GM12878 (cell line): ENCODE measurements around the gene HAUS7. TPM values are rescaled to one million over a fixed set of nuclear protein-coding genes. Genes with fewer than 3 reads are reported as not detected.

Experiments used
- ATAC-seq: fragments of 200-7000 bp; cut with Tn5 transposase; 3 replicates; pipeline ENCODE4 v1.9.1; 2020; ENCODE audit warnings: mild to moderate bottlenecking, moderate library complexity
- BruUV-seq: library from RNA; stranded (reverse); fragments of 400-500 nt; replicated peaks from 2 replicates; lab custom pipeline; 2021; lab: Mats Ljungman, UMichigan
- CTCF ChIA-PET: fragments of 300-600 bp; sonication (Branson Sonifier 250); formaldehyde crosslinking; extraction: SDS; loops from one replicate; lab custom pipeline; 2021; ENCODE audit warnings: inconsistent platforms; lab: Yijun Ruan, JAX
- POLR2A ChIA-PET: fragments of 350-600 bp; formaldehyde crosslinking; extraction: SDS; loops from one replicate; lab custom pipeline; 2021; ENCODE audit warnings: inconsistent platforms; lab: Charles Lee
- RAD21 ChIA-PET: fragments of 300-600 bp; sonication (Branson Sonifier 250); formaldehyde crosslinking; loops from one replicate; lab custom pipeline; 2023; ENCODE audit warnings: antibody characterized with exemption; ENCODE audit not compliant: unreplicated experiment; lab: Charles Lee
- SMC1A ChIA-PET: fragments of 300-600 bp; sonication (Branson Sonifier 250); formaldehyde crosslinking; loops from one replicate; lab custom pipeline; 2023; ENCODE audit not compliant: unreplicated experiment, uncharacterized antibody; lab: Charles Lee
- DNase-seq: peaks from one replicate; pipeline ENCODE4 v3.0.0-alpha.2; 2011; ENCODE audit warnings: low read depth, low spot score
- FAIRE-seq: peaks from 3 replicates; lab custom pipeline; 2011; peaks lifted over from hg19 to GRCh38; lab: Jason Lieb, UNC
- H2AFZ ChIP-seq: 2 replicates; pipeline ENCODE4 v1.6.0; 2011; ENCODE audit warnings: low read depth, low read length, control low read depth; ENCODE audit not compliant: control insufficient read depth
- H3K27ac ChIP-seq: 2 replicates; pipeline ENCODE4 v1.5.1; 2011; ENCODE audit warnings: control low read depth; ENCODE audit not compliant: control insufficient read depth, insufficient read depth
- H3K27me3 ChIP-seq, 2 experiments: replicated peaks in 1 of 2; 2 replicates each; pipeline versions ENCODE4 v1.6.0 to v1.6.1; 2011; ENCODE audit warnings: low read length in 1 of 2; ENCODE audit not compliant: control insufficient read depth in 2 of 2, insufficient read depth in 2 of 2
- H3K36me3 ChIP-seq, 2 experiments: 2 replicates each; pipeline ENCODE4 v1.5.1; 2011; ENCODE audit warnings: low read length in 1 of 2; ENCODE audit not compliant: control insufficient read depth in 2 of 2, insufficient read depth in 2 of 2
- H3K4me1 ChIP-seq: 2 replicates; pipeline ENCODE4 v1.6.1; 2011; ENCODE audit warnings: mild to moderate bottlenecking, low read length, moderate library complexity, mixed read lengths; ENCODE audit not compliant: control insufficient read depth, insufficient read depth
- H3K4me2 ChIP-seq: 2 replicates; pipeline ENCODE4 v1.6.0; 2011; ENCODE audit warnings: control low read depth; ENCODE audit not compliant: control insufficient read depth, insufficient read depth
- H3K4me3 ChIP-seq: fragments of 200-600 bp; sonication (generic); 2 replicates; pipeline ENCODE4 v1.5.1; 2016
- H3K79me2 ChIP-seq: 2 replicates; pipeline ENCODE4 v1.6.0; 2011; ENCODE audit warnings: low read length; ENCODE audit not compliant: control insufficient read depth, insufficient read depth
- H3K9ac ChIP-seq: 2 replicates; pipeline ENCODE4 v1.8.0; 2011; ENCODE audit warnings: low read length, control low read depth, mixed read lengths; ENCODE audit not compliant: control insufficient read depth, insufficient read depth
- H3K9me3 ChIP-seq: replicated peaks from 3 replicates; pipeline ENCODE4 v1.5.1; 2011; ENCODE audit warnings: mild to moderate bottlenecking, low read length; ENCODE audit not compliant: control insufficient read depth, insufficient read depth
- H4K20me1 ChIP-seq: 2 replicates; pipeline ENCODE4 v1.6.0; 2011; ENCODE audit not compliant: control insufficient read depth, insufficient read depth
- CBX5 ChIP-seq: sonication (generic); IDR thresholded peaks from 2 replicates; pipeline ENCODE4 v1.6.1; 2016; ENCODE audit warnings: low read depth, moderate library complexity, mild to moderate bottlenecking, inconsistent platforms
- CEBPB ChIP-seq, 2 experiments: fragments of 150-350 bp in 1 of 2; IDR thresholded peaks; 2 replicates each; pipeline ENCODE4 v1.6.1; 2012 to 2014; ENCODE audit warnings: low read depth in 2 of 2, low read length in 2 of 2, borderline replicate concordance in 1 of 2, inconsistent platforms in 1 of 2
- EED ChIP-seq: sonication (generic); IDR thresholded peaks from 2 replicates; pipeline ENCODE4 v1.6.1; 2016; ENCODE audit warnings: antibody characterized with exemption, low read depth
- HDAC6 ChIP-seq: fragments of 200-600 bp; sonication (generic); IDR thresholded peaks from one replicate; pipeline ENCODE4 v1.8.0; 2017; ENCODE audit warnings: antibody characterized with exemption; ENCODE audit not compliant: unreplicated experiment
- KDM1A ChIP-seq: fragments of 200-600 bp; sonication (generic); IDR thresholded peaks from 2 replicates; pipeline ENCODE4 v1.6.1; 2016; ENCODE audit warnings: borderline replicate concordance
- LARP7 ChIP-seq: fragments of 450-650 bp; IDR thresholded peaks from 2 replicates; pipeline ENCODE4 v1.6.1; 2017; ENCODE audit warnings: mild to moderate bottlenecking
- NR2C1 ChIP-seq: fragments of 450-650 bp; IDR thresholded peaks from 2 replicates; pipeline ENCODE4 v1.6.1; 2017; ENCODE audit warnings: antibody characterized with exemption, mild to moderate bottlenecking, moderate library complexity
- NR2C2 ChIP-seq: IDR thresholded peaks from 2 replicates; pipeline ENCODE4 v1.6.1; 2011; ENCODE audit warnings: borderline replicate concordance, low read depth; ENCODE audit not compliant: control insufficient read depth, insufficient read length
- NRF1 ChIP-seq: conservative IDR thresholded peaks from 2 replicates; pipeline ENCODE4 v1.6.1; 2011; ENCODE audit warnings: mild to moderate bottlenecking, low read depth, low read length, improper control_type of control experiment
- POU2F2 ChIP-seq: IDR thresholded peaks from 3 replicates; pipeline ENCODE4 v1.6.1; 2011; ENCODE audit warnings: low read depth, mild to moderate bottlenecking, low read length, borderline replicate concordance
- ZNF217 ChIP-seq: fragments of 450-650 bp; IDR thresholded peaks from 2 replicates; pipeline ENCODE4 v1.6.1; 2017; ENCODE audit warnings: antibody characterized with exemption, mild to moderate bottlenecking
- WGBS: methylation state at CpG from one replicate; pipeline ENCODE4 v1.1.6; 2016; ENCODE audit warnings: low lambda C conversion rate; ENCODE audit not compliant: insufficient replicate concordance, insufficient coverage; ENCODE audit errors: missing lambda C conversion rate; 5-methylcytosine and 5-hydroxymethylcytosine counted together
- in situ Hi-C: fragments of 300-500 bp; cut with MboI; formaldehyde crosslinking; loops from 9 replicates; pipeline ENCODE4 v1.14.3; 2018; ENCODE audit warnings: mixed read lengths
- intact Hi-C: fragments of 100-400 bp; cut with micrococcal nuclease; formaldehyde crosslinking; loops from one replicate; pipeline ENCODE4 v1.14.2; 2022; ENCODE audit not compliant: unreplicated experiment
- polyA plus RNA-seq, 11 experiments: library from polyadenylated mRNA; depleted of rRNA in 4 of 11; unstranded in 6 of 11; stranded (reverse) in 5 of 11; fragments of >200 nt; fragmentation: Nextera tagmentation in 4 of 11; fragmentation: Illumina TruSeq in 1 of 11; extraction: Ambion mirVana in 4 of 11; extraction: Trizol in 1 of 11; gene quantifications; 1 replicate in 1 of 11; 2 replicates in 10 of 11; pipeline versions ENCODE4 v1.2.1 to v1.2.3, GENCODE V29; 2011 to 2016; ENCODE audit warnings: inconsistent platforms in 2 of 11, missing spikeins in 2 of 11, low read depth in 1 of 11
- total RNA-seq, 4 experiments: library from RNA; depleted of rRNA in 3 of 4; stranded (reverse); fragments of >200 nt in 3 of 4; fragmentation: Illumina TruSeq in 1 of 4; extraction: Trizol in 1 of 4; gene quantifications; 2 replicates each; pipeline versions ENCODE4 v1.2.1 to v1.2.3, GENCODE V29; 2013 to 2021
- TF ChIP-seq, protein P1 (sequence below): IDR thresholded peaks from 2 replicates; pipeline ENCODE4 v1.6.1; 2011; ENCODE audit warnings: mild to moderate bottlenecking, low read depth, low read length, moderate library complexity; ENCODE audit not compliant: insufficient replicate concordance
- TF ChIP-seq, protein P2 (sequence below): fragments of 450-650 bp; IDR thresholded peaks from 2 replicates; pipeline ENCODE4 v1.6.1; 2017; ENCODE audit warnings: antibody characterized with exemption, mild to moderate bottlenecking, moderate library complexity

HAUS7 gene
- total and polyA plus RNA-seq, 10 of the 15 experiments (the other 5 are each of a cell fraction or from before 2014, with no cell fraction given), result 6.7 to 63.3 (median 24.1) TPM

DNA sequence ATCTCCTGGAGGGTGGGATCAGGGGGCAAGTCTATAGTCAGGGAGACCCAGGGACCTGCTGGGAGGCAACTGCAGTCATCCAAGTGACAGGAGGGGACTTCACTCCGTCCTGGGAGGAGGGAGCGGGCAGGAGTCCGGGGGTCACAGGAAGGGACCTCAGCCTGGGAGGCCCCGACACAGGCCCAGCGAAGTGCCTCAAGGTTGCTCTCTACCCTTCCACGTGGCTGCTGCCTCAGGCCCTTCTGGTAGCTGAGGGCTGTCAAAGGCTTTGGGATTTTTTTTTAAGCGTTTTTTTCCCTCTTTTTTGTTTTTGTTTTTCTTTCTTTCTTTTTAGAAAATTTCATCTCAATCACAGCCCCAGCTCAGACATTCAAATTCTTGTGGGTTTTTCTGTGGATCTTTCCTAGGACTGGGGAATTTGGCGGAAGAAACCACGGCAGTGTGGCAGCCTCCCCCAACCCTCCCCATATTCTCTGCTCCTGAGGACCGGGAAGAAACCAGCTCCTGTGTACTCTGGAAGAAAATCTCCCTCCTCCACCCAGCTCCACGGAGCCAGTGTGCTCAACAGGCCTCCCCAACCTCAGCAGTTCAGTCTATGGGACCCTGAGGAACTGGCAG, 1.4 kb upstream of the HAUS7 start:
- intact Hi-C loops, result loop anchor here (2.0 kb wide), 1 partner anchor 35 kb away; no protein-coding TSS in a partner anchor
- 61% methylated on average over 11 of the region's 11 CpGs for WGBS
- no peak for DNase-seq

More for the DNA sequence above, 1.4 kb upstream of the HAUS7 start:
- TF ChIP-seq LARP7 (no peak), EED (no peak), NRF1 (no peak), POU2F2 (no peak), CEBPB (IDR thresholded peaks at IDR 0.05; ENCODE audit: borderline replicate concordance in 1 of 2, low read depth in 2 of 2, low read length in 2 of 2) (no peak), CBX5 (no peak), NR2C1 (no peak), HDAC6 (no peak), KDM1A (no peak), NR2C2 (no peak), ZNF217 (no peak)
- TF ChIP-seq, protein P1, sequence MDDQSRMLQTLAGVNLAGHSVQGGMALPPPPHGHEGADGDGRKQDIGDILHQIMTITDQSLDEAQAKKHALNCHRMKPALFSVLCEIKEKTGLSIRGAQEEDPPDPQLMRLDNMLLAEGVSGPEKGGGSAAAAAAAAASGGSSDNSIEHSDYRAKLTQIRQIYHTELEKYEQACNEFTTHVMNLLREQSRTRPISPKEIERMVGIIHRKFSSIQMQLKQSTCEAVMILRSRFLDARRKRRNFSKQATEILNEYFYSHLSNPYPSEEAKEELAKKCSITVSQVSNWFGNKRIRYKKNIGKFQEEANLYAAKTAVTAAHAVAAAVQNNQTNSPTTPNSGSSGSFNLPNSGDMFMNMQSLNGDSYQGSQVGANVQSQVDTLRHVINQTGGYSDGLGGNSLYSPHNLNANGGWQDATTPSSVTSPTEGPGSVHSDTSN, result no peak
- TF ChIP-seq, protein P2, sequence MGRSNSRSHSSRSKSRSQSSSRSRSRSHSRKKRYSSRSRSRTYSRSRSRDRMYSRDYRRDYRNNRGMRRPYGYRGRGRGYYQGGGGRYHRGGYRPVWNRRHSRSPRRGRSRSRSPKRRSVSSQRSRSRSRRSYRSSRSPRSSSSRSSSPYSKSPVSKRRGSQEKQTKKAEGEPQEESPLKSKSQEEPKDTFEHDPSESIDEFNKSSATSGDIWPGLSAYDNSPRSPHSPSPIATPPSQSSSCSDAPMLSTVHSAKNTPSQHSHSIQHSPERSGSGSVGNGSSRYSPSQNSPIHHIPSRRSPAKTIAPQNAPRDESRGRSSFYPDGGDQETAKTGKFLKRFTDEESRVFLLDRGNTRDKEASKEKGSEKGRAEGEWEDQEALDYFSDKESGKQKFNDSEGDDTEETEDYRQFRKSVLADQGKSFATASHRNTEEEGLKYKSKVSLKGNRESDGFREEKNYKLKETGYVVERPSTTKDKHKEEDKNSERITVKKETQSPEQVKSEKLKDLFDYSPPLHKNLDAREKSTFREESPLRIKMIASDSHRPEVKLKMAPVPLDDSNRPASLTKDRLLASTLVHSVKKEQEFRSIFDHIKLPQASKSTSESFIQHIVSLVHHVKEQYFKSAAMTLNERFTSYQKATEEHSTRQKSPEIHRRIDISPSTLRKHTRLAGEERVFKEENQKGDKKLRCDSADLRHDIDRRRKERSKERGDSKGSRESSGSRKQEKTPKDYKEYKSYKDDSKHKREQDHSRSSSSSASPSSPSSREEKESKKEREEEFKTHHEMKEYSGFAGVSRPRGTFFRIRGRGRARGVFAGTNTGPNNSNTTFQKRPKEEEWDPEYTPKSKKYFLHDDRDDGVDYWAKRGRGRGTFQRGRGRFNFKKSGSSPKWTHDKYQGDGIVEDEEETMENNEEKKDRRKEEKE, result no peak
- ChIA-PET SMC1A (interaction anchor here (1.3 kb wide), 1 partner anchor 67 kb away, joined by 3 read pairs; no protein-coding TSS in a partner anchor), RAD21 (no interaction called here), POLR2A (no interaction called here), CTCF (interaction anchor here (1.4 to 2.3 kb wide), 3 partner anchors 10 to 530 kb away, joined by 4 to 7 read pairs (median 5); no protein-coding TSS in a partner anchor)
- ATAC-seq (no peak), FAIRE-seq (no peak)
- in situ Hi-C loops, result no loop called here
- Histone ChIP-seq H3K4me2 (no peak overlapping the region), H3K4me1 (no peaks in the 10 kb centered on the region), H3K27ac (no peak overlapping the region), H3K9me3 (no peaks in the 10 kb centered on the region), H3K79me2 (peaks cover 6% of the 10 kb centered on the region), H3K36me3 (no peaks in the 10 kb centered on the region; a peak in 2 of 4 replicates), H3K4me3 (no peak overlapping the region), H4K20me1 (no peaks in the 10 kb centered on the region), H3K27me3 (no peaks in the 10 kb centered on the region; a peak in 1 of 4 replicates), H2AFZ (no peak overlapping the region), H3K9ac (no peak overlapping the region)
- no TSS peak for BruUV-seq
